ENCODE measurements around the gene PIK3C2A.
"Not testable (repeated sequence)": the region's sequence is repeated elsewhere in the genome, so short reads cannot be mapped to it uniquely, and the experiment has no call there.

Gene PIK3C2A

GRCh38 chr11:17207317-17208256 lies at the start of gene PIK3C2A:
Gene PIK3C2A (minus strand): TSS chr11:17207986. CDS start chr11:17169741, 38,245 bp downstream.
- peak; percentile 31 for DNase-seq

GRCh38 chr11:17257196-17257595 lies 49.4 kb upstream of the PIK3C2A start:
- DNase-seq: no peak

GRCh38 chr11:17256512-17256911 lies 48.7 kb upstream of the PIK3C2A start:
- no peak for DNase-seq

GRCh38 chr11:17252704-17253103 lies 44.9 kb upstream of the PIK3C2A start:
- no peak for DNase-seq

- DNase-seq: no peak
Measured at GRCh38 chr11:17250561-17251350, 43.0 kb upstream of the PIK3C2A start.

GRCh38 chr11:17244046-17244445 lies 36.3 kb upstream of the PIK3C2A start:
- no peak for DNase-seq

- DNase-seq: not testable (repeated sequence)
Measured at GRCh38 chr11:17242954-17243353, 35.2 kb upstream of the PIK3C2A start.

GRCh38 chr11:17240780-17241179 lies 33.0 kb upstream of the PIK3C2A start:
- DNase-seq: no peak

GRCh38 chr11:17239927-17240326 lies 32.1 kb upstream of the PIK3C2A start:
- DNase-seq: not testable (repeated sequence)

GRCh38 chr11:17238377-17238776 lies 30.6 kb upstream of the PIK3C2A start:
- DNase-seq: no peak

- DNase-seq: no peak
Measured at GRCh38 chr11:17233101-17233500, 25.3 kb upstream of the PIK3C2A start.

- DNase-seq: no peak
Measured at GRCh38 chr11:17230867-17231851, 23.4 kb upstream of the PIK3C2A start.

GRCh38 chr11:17229481-17230152 lies 21.8 kb upstream of the PIK3C2A start:
- no peak for DNase-seq

- not testable (repeated sequence) for DNase-seq
Measured at GRCh38 chr11:17228186-17228925, 20.6 kb upstream of the PIK3C2A start.

GRCh38 chr11:17224727-17225126 lies 16.9 kb upstream of the PIK3C2A start:
- DNase-seq: no peak

GRCh38 chr11:17221968-17222367 lies 14.2 kb upstream of the PIK3C2A start:
- DNase-seq: no peak

GRCh38 chr11:17219016-17219415 lies 11.2 kb upstream of the PIK3C2A start:
- DNase-seq: no peak

GRCh38 chr11:17218403-17218802 lies 10.6 kb upstream of the PIK3C2A start:
- DNase-seq: no peak

GRCh38 chr11:17217401-17217800 lies 9.6 kb upstream of the PIK3C2A start:
- no peak for DNase-seq

- DNase-seq: no peak
Measured at GRCh38 chr11:17214338-17214737, 6.6 kb upstream of the PIK3C2A start.

- no peak for DNase-seq
Measured at GRCh38 chr11:17211286-17211685, 3.5 kb upstream of the PIK3C2A start.
